AG09319 (cell line): ENCODE data around the gene AIPL1.
A peak's percentile ranks its signal among the peaks of the same experiment; 100 is the strongest.

Experiments used
- DNase-seq: peaks from one replicate; pipeline ENCODE4 v3.0.0-alpha.2; 2010; ENCODE audit warnings: low read depth; ENCODE audit errors: extremely low read depth
- TF ChIP-seq, protein P1 (sequence below): IDR thresholded peaks from 2 replicates; pipeline ENCODE4 v1.5.1; 2011; ENCODE audit warnings: low read depth, mild to moderate bottlenecking, inconsistent platforms, low read length, moderate library complexity

The AIPL1 gene

DNA sequence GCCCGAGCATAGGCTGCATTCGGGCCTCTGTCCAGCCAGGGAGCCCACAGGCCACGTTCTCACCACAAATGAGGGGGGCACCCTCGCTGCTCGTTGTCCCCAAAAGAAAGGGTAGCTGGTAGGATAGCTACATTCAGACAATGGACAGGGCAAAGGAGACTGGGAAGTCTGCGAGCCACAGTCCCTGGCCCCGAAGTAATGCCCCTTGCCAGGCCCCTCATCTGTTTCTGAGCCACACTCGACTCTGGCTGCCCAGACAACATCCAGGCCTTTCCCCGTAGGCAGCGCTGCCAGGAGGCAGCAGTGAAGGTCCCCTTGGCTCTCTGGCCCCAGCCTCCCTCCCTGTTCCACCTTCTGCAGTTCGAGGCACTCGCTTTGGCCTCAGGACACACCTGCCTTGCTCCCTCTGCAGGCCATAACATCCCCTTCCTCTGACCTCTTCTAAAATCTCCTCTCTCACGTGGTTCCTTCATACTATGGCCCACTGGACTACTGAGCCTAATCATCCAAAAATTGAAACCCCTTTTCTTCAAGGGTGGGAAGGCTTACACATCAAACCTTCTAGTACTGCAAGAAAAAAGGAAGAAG lies 12.2 kb downstream of the AIPL1 start:
- no peak for DNase-seq
- TF ChIP-seq, protein P1, sequence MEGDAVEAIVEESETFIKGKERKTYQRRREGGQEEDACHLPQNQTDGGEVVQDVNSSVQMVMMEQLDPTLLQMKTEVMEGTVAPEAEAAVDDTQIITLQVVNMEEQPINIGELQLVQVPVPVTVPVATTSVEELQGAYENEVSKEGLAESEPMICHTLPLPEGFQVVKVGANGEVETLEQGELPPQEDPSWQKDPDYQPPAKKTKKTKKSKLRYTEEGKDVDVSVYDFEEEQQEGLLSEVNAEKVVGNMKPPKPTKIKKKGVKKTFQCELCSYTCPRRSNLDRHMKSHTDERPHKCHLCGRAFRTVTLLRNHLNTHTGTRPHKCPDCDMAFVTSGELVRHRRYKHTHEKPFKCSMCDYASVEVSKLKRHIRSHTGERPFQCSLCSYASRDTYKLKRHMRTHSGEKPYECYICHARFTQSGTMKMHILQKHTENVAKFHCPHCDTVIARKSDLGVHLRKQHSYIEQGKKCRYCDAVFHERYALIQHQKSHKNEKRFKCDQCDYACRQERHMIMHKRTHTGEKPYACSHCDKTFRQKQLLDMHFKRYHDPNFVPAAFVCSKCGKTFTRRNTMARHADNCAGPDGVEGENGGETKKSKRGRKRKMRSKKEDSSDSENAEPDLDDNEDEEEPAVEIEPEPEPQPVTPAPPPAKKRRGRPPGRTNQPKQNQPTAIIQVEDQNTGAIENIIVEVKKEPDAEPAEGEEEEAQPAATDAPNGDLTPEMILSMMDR, result no peak

DNA sequence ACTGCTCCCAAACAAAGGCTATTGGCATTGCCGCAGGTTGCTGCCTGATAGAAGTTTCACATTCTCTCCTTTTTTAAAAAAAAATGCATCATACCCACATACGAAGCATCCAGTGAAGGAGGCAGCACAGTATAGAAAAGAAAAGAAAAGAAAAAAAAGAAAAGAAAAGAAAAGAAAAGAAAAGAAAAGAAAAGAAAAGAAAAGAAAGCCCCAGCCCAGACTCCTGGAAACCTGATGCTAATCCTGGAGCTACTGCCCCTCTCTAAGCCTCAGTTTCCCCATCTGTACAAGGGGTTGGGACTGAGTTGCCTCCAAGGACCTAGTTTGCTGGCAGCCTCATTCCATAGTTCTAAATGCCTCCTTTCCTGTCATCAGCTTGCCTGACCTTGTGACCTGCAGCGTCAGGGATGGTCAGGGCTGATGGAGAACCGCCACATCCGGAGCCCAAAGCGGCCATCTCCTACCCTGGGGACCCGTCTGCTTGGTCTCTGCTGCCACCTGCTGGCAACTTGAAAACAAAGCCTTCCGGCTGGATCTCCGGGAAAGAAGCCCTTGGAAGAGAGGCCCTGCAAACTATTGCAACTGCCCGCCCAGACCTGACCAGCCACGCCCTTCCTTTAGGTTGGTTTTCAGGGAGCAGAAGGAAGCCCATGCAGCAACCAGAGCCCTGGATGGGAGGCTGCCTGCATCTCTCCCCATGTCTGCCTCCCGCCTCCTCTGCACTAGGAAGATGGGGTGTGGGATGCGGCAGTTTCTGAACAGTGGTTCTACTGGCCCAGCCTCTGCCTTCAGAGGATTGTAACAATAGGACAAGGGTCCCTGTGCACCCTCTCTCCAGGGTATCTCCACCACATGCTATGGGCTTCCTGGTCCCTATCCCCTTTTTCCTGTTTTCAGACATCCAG lies 13.0 kb downstream of the AIPL1 start:
- TF ChIP-seq, protein P1, result peak; percentile 87
- peak; percentile 22 for DNase-seq

DNA sequence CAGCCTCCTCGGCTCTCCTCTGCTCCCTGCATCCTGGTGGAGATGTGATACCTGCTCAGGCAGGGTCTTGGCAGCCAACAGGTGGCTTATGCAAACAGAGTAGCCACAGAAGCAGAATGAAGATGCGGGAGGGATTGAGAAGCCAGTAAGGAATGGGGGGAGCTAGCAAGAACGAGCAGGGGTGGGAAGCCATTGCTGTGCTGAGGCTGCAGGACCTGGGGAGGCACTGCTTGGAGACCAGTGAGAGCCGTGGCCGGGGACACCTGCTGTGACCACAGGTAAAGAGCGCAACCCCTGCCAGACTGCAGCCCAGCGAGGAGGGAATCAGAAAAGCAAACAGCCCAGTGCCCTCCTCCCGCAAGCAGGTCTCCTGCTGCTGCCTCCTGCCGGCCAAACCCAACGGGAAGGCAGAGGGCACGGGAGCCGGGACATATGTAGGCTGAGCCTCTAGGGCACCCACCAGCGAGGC lies 14.7 kb downstream of the AIPL1 start:
- TF ChIP-seq, protein P1, result peak; percentile 37
- no peak for DNase-seq

DNA sequence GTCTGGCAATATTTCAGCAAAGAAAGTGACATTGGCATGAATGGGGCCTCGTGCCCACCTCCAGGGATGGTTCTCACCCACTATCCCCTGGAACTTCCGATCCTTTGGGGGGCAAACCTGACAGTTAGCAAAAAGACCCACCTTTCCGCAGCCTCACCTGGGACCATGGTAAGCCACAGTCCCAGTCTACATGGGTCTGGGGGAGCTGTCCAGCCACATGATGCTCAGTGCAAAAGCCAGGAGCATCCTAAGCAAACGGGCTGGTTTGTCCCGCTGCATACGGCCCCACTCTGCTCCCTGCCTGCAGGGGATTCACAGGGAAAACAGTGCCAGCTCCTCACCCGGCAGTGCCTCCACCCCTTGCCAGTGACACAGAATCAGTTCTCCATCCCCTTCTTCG lies 19.3 kb downstream of the AIPL1 start:
- TF ChIP-seq, protein P1, result no peak
- DNase-seq, result no peak

DNA sequence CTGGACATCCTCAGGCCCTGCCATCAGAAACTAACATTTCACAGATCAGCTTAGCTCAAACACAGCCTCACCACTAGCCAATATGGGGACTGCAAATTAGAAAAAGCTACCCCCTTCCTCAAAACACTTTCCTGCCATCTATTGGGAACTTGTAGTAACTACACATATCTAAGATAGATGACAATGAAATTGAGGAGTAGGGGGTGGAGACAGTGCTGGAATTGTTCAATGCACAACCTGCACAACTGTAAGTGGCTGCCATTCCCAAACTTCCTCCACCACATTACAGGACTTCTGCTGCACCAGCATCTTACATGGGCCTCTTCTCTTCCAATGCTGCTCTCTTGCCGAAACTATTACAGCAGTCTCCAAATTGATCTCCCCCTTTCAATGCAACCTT lies 21.9 kb downstream of the AIPL1 start:
- no peak for DNase-seq

DNA sequence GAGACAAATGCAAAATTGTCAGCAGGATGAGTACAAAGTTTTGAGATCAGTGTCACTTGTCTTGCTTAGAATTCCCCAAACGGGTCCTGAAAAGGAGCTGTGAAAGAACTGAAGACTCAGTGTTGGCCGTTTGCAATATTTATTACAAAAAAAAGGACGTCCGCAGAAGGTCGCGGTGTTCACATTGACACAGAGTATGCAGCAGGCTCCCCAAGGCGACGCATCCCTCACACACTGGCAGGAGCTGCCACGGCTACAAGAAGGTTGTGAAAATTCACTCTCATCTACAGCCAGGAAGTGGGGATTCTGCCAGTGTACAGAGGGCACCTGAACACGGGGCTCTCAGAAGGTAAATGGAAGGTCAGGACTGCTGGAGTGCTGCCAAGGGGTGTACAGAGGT lies 26.2 kb downstream of the AIPL1 start:
- DNase-seq, result no peak
- TF ChIP-seq, protein P1, result no peak

More for the DNA sequence above, 21.9 kb downstream of the AIPL1 start:
- TF ChIP-seq, protein P1, result peak; percentile 36

DNA sequence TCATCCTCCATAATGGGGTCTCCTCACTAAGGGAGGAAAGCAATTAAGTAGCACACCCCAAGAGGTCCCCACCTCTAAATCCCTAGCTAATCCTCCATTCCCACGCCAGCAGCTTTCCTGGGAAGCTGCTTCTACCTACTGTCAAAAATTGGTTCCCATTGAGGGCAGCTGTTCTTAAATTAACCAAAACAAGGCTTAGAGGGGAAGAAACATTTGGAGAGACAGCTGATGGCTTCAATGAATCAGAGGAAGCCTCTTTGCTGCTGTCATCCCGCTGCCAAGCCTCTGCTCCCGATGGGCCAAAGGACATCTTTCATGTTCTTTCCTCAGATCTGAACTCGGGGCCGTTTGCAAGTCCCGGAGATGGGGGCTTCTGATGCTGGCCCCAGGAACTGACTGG lies 26.6 kb downstream of the AIPL1 start:
- DNase-seq, result no peak
- TF ChIP-seq, protein P1, result no peak
